Measurements from ENCODE around the gene LMF1.
A peak's percentile ranks its signal among the peaks of the same experiment; 100 is the strongest.

Gene LMF1

DNA sequence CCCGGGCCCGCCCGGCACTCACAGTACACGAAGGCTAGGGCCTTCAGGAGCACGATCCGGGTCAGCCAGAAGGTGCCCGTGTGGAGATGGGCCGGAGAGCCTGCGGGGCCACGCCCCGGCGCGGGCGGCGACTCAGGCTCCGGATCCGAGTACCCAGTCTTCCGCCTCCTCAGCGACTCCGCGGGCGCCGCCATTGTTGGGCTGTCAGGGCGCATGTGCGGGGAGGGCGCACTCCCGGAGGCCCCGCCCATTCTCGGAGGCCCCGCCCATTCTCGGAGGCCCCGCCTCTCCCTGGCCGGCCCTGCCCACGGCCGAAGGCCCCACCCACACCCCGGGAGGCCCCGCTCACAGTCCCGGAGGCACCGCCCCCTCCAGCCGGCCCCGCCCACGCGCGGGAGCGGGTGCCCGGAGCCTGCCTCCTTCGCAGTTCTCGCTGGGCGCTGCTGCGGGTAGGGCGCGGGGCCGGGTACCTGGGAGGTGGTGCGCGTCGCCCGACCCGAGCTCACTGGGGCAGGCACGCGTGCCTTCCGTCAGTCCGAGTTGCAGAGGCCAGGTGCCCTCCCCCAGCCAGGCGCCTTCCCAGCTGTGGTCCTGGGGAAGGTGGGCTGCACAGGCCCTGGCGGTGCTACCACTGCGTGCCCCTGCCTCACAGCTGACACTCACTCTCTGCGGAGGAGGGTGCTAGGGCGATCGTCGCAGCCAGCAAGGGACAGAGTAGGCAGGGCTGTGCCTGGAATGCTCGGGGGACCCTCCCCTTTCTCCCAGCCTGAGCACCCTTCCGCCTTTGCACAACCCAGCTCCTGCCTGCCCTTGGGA is at the start of gene LMF1:
TSS of gene LMF1 (minus strand) at position 219 of the 816 bp plus-strand sequence. CDS start at position 215, 4 bp downstream.
- DNase-seq, result peak; percentile 88

DNA sequence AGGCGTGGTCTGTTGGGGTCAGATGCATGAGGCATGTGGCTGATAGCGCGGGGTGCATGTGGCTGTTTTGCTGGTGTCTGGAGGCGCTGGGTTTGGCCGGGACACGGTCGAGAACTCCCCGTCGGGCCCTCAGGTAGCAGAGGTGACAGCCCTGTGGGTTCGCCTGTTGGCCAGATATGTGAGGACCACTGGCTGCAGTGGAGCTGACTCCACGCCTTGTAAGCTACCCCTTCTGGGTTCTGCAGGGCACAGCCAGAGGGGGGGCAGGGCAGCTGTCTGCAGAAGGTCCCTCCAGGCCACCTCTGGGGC is 49.3 kb upstream of the LMF1 start:
- no peak for DNase-seq

DNA sequence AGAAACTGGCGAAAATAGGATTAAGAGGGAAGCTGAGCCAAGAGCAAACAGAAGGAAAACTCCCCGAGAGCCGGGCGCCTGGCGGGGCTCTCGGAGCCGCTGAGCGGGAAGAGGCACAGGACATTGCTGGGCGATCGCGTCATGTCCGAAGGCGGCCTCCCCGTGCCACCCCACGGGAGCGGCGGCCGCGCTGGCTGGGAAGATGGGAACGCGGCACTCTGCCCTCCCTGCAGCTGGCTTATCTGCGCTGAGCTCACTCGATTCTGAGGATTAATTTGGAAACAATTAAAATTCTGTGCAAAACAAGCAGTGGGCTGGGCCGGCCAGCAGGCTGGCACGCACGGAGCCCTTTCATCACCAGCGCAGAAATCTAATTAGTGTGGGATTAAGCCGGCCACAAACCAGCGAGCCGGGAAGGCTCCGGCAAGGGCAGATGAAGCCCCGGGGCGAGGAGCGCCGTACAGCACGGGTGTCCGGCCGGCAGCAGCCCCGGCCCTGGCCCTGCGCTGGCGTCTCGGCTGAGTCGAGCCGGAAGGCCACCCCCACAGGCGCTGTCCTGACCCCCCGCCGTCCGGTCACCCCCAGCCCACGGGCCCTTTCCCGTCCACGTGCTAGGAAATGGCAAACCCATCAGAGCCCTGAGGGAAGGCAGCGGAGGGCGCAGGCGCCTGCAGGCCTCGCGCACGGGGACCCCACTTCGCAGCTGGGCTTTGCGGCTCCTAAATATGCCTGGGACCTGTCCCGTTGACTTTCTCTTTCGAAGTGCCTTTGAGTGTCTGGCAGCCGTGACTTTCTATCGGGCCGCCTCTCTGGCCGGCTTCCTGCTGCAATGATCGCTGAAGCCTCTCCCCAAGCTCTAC is 48.7 kb upstream of the LMF1 start:
- DNase-seq, result no peak

DNA sequence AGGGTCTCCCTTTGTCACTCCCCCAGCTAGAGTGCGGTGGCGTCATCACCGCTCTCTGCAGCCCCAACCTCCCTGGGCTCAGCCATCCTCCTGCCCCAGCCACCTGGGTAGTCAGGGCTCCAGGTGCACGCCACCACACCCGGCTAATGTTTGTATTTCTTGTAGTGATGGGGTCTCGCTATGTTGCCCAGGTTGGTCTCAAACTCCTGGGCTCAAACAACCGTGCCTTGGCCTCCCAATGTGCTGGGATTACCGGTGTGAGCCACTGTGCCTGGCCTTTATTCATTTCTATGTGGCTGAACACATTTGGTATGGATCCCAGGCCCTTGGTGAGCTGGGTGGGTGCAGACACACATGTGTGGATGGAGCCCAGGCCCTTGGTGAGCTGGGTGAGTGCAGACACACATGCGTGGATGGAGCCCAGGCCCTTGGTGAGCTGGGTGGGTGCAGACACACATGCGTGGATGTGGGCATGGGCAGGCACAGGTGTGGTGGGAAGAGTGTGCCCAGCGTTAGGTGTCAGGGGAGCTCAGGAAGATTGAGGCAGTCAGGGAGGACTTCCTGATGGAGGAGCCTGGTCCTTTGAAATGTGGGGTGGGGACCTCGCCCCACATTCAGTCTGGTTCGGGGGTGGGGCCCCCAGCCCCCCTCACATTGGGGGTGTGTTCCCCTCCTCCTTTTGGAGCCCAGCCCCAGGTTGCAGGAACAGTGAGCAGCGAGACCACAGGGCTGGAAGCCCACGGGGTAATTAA is 47.8 kb upstream of the LMF1 start:
- no peak for DNase-seq

- no peak for DNase-seq
Measured at GRCh38 chr16:1014771-1015495, 44.1 kb upstream of the LMF1 start.

GRCh38 chr16:1014221-1014620 is 43.4 kb upstream of the LMF1 start:
- no peak for DNase-seq

GRCh38 chr16:1013593-1013900 is 42.8 kb upstream of the LMF1 start:
- DNase-seq, result no peak

DNA sequence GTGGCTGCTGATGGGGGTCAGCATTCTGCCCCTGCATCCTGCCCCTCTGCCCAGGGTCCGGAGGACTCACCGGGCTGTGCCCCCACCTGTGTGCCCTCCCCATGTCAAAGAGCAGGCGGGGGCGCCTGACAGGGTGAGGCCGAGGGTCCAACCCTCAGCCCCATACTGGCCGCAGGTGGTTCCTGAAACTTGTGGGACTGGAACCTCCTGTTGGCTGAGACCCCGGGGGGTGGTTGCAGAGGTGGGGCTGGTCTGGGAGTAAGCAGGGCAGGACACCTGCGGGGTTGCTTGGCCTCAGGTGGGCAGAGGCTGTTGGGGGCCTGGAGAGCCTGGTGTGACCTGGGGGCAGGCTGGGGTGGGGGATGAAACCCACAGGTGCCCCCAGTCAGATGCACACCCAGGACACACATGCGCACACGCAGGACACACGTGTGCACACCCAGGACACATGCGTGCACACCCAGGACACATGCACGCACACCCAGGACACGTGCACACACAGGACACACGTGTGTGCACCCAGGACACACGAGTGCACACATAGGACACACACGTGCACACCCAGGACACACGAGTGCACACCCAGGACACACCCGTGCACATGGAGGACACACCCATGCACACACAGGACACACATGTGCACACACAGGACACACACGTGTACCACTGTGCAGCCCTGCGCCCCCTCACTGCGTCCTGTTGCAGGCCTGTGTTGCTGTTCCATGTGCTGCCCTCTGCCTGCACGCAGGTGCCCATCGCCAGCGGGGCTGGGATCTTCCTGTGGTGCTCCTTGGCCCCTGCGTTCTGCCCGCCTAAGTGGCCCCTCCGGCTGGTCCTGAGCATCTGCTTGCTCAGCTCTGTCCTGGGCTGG is 42.2 kb upstream of the LMF1 start:
- no peak for DNase-seq

GRCh38 chr16:1012135-1012534 is 41.4 kb upstream of the LMF1 start:
- DNase-seq, result no peak

GRCh38 chr16:1011316-1012082 is 40.7 kb upstream of the LMF1 start:
- DNase-seq, result no peak

- no peak for DNase-seq
Measured at GRCh38 chr16:1010815-1011214, 40.0 kb upstream of the LMF1 start.

DNA sequence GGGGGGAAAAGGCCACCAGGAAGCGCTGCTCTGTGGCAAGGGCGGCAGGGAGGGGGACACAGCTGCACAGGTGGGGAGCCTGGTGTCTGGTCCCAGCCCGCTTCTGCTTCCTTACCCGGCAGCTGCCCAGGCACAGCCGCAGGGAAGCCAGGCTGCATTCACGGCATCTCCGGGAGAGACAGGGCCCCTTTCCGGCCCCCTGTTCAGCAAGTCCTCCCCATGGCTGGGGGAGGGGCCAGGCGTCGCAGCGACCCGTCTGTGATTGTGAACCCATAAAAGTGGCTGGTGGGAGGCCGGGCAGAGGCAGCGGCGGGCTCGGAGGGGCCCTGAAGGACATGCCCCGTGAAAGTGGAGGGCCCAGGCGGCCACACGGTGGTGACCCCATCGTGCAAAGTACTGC is 39.5 kb upstream of the LMF1 start:
- no peak for DNase-seq

GRCh38 chr16:1009358-1010150 is 38.8 kb upstream of the LMF1 start:
- no peak for DNase-seq

- DNase-seq, result no peak
Measured at GRCh38 chr16:1008085-1008484, 37.3 kb upstream of the LMF1 start.

DNA sequence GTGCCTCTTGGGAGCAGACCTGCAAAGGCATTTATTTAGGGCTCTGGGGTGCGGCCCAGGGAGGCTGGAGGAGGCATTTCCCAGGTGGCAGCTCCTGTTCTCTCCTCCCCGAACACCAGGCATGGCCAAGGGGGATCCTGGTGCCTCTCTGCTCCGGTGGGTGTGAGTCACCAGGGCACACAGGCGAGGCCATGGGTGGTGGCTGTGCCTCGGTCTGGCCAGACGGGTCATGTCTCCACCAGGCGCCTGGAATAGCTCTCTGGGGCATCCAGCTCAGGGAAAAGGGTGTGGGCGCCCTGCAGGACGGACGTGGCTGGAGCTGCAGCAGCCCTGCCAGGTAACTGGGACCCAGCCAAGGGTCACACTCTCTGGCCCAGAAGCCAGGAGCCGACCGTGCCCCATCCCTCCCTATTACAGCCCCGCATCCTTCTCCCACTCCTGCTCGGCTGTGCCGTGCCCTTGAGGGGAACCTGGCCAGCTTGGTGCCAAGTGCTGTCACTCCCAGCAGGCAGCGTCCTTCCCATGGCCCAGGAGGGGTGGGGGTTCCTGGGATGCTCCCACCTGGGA is 36.6 kb upstream of the LMF1 start:
- DNase-seq, result no peak

DNA sequence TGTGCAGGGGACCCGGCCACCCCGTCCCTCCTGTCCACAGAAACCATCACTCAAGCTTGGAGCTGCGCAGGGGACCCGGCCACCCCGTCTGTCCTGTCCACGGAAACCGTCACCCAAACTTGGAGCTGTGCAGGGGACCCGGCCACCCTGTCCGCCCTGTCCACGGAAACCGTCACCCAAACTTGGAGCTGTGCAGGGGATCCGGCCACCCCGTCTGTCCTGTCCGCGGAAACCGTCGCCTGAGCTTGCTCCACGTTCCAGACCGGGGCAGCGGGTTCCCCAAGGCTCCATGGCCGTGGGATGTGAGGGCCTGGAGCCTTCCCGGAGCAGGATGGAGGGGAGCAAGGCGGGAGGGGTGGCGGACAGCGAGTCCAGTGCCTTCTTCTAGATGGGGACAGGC is 36.0 kb upstream of the LMF1 start:
- no peak for DNase-seq

- no peak for DNase-seq
Measured at GRCh38 chr16:1005286-1005685, 34.5 kb upstream of the LMF1 start.

DNA sequence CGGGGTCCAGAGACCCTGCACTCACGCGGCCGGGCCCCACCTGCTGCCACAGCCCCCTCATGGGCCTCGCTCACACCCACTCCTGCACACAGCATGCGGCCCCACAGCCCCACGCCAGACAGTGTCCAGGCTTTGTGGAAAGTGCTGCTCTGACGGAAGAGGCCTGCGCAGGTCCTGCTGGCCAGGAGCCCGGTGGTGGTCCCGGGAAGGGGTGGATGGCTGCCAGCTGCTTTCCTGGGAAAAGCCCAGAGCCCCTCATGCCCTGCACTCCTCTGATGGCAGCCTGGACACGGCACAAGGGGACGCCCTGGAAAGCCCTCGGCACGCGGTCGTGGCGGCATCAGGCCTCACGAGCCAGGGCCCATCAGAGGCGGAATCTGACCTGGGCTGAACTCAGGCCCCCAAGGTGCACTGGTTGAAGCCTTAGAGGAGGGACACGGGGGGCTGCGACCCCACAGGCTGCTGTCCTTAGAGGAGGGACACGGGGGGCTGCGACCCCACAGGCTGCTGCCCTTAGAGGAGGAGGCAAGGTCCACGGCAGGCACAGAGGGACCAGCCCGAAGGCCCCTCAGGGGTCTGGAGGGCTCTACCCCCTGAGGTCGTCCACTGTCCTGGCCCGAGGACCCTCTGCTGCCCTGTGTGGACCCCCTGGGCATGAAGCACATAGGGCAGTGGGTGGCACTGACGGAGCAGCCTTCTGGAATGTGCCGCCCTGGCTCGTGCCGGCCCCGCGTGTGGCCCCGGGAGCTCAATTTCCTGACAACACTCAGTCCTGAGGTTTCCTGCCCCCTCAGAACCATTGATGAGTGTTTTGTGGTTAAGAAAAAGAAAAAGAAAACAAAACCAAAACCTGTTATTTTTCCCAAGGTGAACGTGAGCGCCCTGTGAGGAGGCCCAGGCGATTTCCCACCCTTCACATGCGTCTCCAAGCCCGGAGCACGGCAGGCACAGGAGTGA is 32.9 kb upstream of the LMF1 start:
- no peak for DNase-seq

Measured in fibroblast of upper back skin (primary cell).